ENCODE results near the gene AP2A2. TPM values are rescaled to one million over a fixed set of nuclear protein-coding genes. Genes with fewer than 3 reads are reported as not detected.
A peak's percentile ranks its signal among the peaks of the same experiment; 100 is the strongest.

Gene AP2A2
- total RNA-seq, 1 donor from 2014 or later, result 69.7 TPM

DNA sequence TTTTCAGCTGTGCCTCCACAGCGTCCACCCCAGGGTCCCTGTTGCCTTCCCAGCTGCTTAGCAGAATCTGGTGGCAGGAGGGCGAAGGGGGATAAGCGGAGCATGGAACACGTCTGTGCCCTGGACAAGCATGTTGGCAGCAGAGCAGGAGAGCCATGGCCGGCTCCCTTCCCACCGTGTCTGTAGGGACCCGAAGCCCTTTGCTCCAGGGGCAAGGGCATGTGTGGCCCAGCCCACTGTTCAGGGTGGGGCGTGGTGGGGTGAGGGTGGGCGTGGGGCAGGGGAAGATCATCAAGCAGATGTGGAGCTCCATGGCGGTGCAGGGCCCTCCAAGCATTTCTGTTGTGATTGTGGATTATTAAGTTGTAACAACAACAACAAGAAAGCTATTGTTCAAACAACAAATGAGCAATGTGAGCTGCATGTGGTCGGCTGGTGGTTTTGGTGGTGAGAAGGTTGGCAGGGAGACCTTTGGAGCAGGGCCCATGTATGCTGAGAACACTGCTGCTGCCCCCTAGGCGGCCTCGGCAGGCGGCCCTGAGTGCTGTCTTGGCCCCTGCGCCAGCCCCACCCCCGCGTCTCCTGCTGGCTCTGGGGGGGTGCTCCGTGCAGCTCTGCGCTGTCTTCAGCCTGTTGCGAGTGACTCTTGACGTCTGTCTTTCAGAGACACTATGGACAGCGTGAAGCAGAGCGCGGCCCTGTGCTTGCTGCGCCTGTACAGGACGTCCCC is 50.9 kb downstream of the AP2A2 start:
- DNase-seq (ENCODE audit: low spot score), result no peak
- Mint-ChIP-seq H3K4me1 (ENCODE audit: low read depth) (peaks cover 19% of the 10 kb centered on the region), H3K4me3 (ENCODE audit: unreplicated experiment) (no peak overlapping the region), H3K9me3 (ENCODE audit: low read depth) (no peaks in the 10 kb centered on the region), H3K27me3 (ENCODE audit: low read depth) (no peaks in the 10 kb centered on the region), H3K27ac (ENCODE audit: unreplicated experiment) (no peak overlapping the region), H3K36me3 (ENCODE audit: low read depth) (peaks cover 25% of the 10 kb centered on the region)
- TF ChIP-seq, protein P1, sequence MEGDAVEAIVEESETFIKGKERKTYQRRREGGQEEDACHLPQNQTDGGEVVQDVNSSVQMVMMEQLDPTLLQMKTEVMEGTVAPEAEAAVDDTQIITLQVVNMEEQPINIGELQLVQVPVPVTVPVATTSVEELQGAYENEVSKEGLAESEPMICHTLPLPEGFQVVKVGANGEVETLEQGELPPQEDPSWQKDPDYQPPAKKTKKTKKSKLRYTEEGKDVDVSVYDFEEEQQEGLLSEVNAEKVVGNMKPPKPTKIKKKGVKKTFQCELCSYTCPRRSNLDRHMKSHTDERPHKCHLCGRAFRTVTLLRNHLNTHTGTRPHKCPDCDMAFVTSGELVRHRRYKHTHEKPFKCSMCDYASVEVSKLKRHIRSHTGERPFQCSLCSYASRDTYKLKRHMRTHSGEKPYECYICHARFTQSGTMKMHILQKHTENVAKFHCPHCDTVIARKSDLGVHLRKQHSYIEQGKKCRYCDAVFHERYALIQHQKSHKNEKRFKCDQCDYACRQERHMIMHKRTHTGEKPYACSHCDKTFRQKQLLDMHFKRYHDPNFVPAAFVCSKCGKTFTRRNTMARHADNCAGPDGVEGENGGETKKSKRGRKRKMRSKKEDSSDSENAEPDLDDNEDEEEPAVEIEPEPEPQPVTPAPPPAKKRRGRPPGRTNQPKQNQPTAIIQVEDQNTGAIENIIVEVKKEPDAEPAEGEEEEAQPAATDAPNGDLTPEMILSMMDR (IDR thresholded peaks at IDR 0.05), result no peak

DNA sequence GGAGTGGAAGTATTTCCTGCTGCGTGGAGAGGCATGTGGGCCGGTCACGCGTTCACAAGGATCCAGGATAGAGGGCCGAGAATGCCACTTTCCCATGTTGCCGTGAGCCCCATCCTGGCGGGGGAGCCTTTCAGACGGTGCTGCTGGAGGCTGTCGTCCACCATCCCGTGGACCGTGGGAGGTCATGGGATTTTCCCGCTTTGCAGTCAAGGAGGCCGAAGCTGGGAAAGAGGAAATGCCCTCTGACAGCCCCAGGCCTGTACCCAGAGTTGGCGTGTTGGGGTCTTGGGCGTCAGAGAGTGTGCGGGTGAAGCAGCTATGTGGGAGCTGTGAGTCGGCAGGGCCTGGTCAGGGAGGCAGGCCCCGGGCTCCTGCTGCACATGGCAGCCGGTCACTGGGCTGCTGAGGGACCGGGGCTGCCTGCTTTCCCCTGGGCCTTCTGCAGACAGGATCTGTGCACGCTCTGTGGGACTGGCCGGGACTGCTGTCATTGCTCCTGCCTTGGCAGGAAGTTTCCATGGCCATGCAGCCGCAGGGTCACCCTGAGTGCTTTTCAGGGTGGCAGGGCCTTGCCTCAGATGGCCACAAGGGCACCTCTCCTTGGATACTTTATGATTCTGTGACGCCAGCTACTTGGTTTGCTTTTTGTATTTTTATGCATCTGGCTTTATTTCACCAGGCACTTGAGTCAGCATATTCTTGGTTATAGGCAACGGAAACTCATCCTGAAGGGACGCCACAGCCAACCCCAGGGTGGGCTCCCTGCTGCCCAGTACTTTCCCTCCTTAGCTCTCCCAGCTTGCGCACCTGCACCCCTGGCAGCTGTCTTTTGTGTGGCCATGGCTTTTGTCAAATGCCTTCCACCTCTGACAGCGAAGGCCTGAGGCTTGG is 52.4 kb downstream of the AP2A2 start:
- Mint-ChIP-seq H3K27ac (ENCODE audit: unreplicated experiment) (no peak overlapping the region), H3K27me3 (ENCODE audit: low read depth) (no peaks in the 10 kb centered on the region)

DNA sequence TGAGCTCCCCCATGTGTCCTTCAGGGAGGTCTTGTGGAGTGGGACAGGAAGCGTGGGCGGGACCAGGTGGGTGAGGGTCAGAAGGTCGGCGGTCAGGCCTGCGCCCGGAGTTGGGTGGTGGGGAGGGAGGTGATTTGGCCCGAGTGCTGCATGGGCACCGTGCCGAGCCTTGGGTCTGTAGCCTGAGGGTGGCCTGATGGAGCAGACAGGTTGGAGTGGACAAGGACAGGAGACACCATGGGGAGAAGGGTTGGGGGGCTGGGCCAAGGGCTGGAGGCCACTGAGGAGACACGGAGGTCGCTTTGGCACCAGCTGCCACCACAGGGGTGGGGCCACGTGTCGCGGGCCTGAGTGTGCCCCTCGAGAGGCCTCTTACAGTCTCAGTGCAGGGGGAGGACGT is 53.1 kb downstream of the AP2A2 start:
- no peak for DNase-seq (ENCODE audit: low spot score)
- TF ChIP-seq, protein P1 (IDR thresholded peaks at IDR 0.05), result no peak
- no peaks in the 10 kb centered on the region for H3K9me3 Mint-ChIP-seq (ENCODE audit: low read depth)
- peaks cover 13% of the 10 kb centered on the region for H3K36me3 Mint-ChIP-seq (ENCODE audit: low read depth)
- H3K4me1 Mint-ChIP-seq (ENCODE audit: low read depth), result peaks cover 20% of the 10 kb centered on the region
- H3K27ac Mint-ChIP-seq (ENCODE audit: unreplicated experiment), result no peak overlapping the region
- no peak overlapping the region for H3K4me3 Mint-ChIP-seq (ENCODE audit: unreplicated experiment)
- no peaks in the 10 kb centered on the region for H3K27me3 Mint-ChIP-seq (ENCODE audit: low read depth)

More for the DNA sequence above, 52.4 kb downstream of the AP2A2 start:
- peaks cover 20% of the 10 kb centered on the region for H3K4me1 Mint-ChIP-seq (ENCODE audit: low read depth)
- H3K4me3 Mint-ChIP-seq (ENCODE audit: unreplicated experiment), result no peak overlapping the region
- H3K9me3 Mint-ChIP-seq (ENCODE audit: low read depth), result no peaks in the 10 kb centered on the region
- DNase-seq (ENCODE audit: low spot score), result no peak
- peaks cover 18% of the 10 kb centered on the region for H3K36me3 Mint-ChIP-seq (ENCODE audit: low read depth)
- TF ChIP-seq, protein P1 (IDR thresholded peaks at IDR 0.05), result no peak

DNA sequence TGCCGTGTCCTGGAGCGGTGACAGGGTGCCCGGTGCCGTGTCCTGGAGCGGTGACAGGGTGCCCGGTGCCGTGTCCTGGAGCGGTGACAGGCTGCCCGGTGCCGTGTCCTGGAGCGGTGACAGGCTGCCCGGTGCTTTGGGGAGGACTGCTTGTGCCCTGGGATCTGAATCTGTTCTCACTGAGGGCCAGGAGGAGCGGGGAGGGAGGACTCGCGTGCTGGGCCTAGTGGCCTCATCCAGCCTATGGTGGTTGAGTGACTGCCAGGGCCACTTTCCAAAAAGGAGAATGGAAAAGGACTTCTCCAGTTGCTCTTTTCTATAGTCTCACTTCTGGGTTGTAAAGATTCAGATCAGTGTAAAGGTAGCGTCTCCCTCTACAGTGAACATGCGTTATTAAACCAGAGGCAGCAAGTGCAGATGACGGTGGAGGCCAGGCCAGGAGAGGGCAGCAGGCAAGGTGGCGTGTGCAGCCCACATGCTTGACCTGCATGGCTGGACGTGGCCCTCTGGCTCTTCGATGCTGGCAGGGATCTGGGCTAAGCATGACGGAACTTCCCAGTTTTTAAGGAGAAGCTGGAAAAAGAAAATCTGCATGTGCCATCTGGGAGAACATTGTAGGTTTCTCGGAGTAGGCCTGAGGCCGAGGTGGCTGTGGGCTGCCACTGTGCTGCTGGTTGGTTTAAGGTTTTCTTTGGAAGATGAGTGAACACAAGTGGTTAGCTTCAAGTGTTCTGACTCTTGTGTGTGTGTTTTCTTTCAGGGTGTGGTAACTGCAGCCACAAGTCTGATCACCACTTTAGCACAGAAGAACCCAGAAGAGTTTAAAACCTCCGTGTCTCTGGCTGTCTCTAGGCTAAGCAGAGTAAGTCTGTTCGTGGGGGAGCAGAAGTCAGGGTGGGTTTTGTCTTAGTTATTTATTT is 55.0 kb downstream of the AP2A2 start:
- H3K27me3 Mint-ChIP-seq (ENCODE audit: low read depth), result no peaks in the 10 kb centered on the region
- no peak overlapping the region for H3K4me3 Mint-ChIP-seq (ENCODE audit: unreplicated experiment)
- peak overlapping the region; percentile 70 for H3K27ac Mint-ChIP-seq (ENCODE audit: unreplicated experiment)
- DNase-seq (ENCODE audit: low spot score), result no peak
- peaks cover 20% of the 10 kb centered on the region for H3K36me3 Mint-ChIP-seq (ENCODE audit: low read depth)
- TF ChIP-seq, protein P1 (IDR thresholded peaks at IDR 0.05), result peak; percentile 64
- H3K4me1 Mint-ChIP-seq (ENCODE audit: low read depth), result peaks cover 20% of the 10 kb centered on the region
- H3K9me3 Mint-ChIP-seq (ENCODE audit: low read depth), result no peaks in the 10 kb centered on the region

All from chondrocyte (in vitro differentiated cells).